NT2/D1 (cell line): ENCODE data around the gene C11orf87.

Source experiments
- SUZ12 ChIP-seq: IDR thresholded peaks from 2 replicates; pipeline ENCODE4 v1.6.1; 2011; ENCODE audit not compliant: insufficient read length, insufficient read depth; ENCODE audit errors: extremely low read depth
- YY1 ChIP-seq: IDR thresholded peaks from 2 replicates; pipeline ENCODE4 v1.6.1; 2011; ENCODE audit not compliant: insufficient read length, insufficient read depth

GRCh38 chr11:109405671-109406070, 16.3 kb upstream of the C11orf87 start:
- TF ChIP-seq YY1 (no peak), SUZ12 (no peak)
